ENCODE measurements around the gene PTPN5.

Gene PTPN5

DNA sequence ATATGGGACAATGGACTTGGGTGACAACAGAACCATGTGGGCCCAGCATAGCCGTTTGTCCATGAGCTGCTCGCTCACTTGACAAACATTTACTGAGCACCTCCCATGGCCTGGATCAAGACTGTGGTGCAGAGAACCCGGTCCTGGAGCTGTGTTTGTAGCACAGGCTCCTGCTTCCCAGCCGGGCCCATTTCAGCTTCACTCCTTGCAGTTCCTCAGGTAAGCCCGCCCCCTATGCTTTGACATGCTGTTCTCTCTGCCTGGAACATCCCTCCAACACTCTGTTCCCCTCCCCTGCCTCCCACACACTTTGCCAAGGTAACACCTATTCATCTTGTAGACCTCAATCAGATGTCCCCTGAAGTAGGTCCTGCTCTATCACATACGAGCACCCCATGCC is 46.3 kb downstream of the PTPN5 start:
- no peak for ATAC-seq
- TF ChIP-seq TSHZ2 (CRISPR knock-in tag; IDR thresholded peaks at IDR 0.05) (no peak), PPARA (CRISPR knock-in tag; IDR thresholded peaks at IDR 0.05; ENCODE audit: borderline replicate concordance) (no peak), GLIS3 (CRISPR knock-in tag; IDR thresholded peaks at IDR 0.05) (no peak), ZC3H10 (CRISPR knock-in tag; IDR thresholded peaks at IDR 0.05) (no peak), POU6F1 (CRISPR knock-in tag; IDR thresholded peaks at IDR 0.05; ENCODE audit: borderline replicate concordance, low read depth) (no peak), OSR1 (CRISPR knock-in tag; IDR thresholded peaks at IDR 0.05) (no peak), SNAI2 (CRISPR knock-in tag; IDR thresholded peaks at IDR 0.05) (no peak), ZFP30 (CRISPR knock-in tag; IDR thresholded peaks at IDR 0.05) (no peak)

- TF ChIP-seq PPARA (CRISPR knock-in tag; IDR thresholded peaks at IDR 0.05; ENCODE audit: borderline replicate concordance) (no peak), ESRRG (CRISPR knock-in tag; IDR thresholded peaks at IDR 0.05) (no peak), TSHZ2 (CRISPR knock-in tag; IDR thresholded peaks at IDR 0.05) (no peak), ZNF8 (CRISPR knock-in tag; IDR thresholded peaks at IDR 0.05) (no peak), POU6F1 (CRISPR knock-in tag; IDR thresholded peaks at IDR 0.05; ENCODE audit: borderline replicate concordance, low read depth) (no peak), ISL1 (CRISPR knock-in tag; IDR thresholded peaks at IDR 0.05) (no peak)
- ATAC-seq: no peak
Measured at GRCh38 chr11:18743900-18744514, 47.6 kb downstream of the PTPN5 start.

DNA sequence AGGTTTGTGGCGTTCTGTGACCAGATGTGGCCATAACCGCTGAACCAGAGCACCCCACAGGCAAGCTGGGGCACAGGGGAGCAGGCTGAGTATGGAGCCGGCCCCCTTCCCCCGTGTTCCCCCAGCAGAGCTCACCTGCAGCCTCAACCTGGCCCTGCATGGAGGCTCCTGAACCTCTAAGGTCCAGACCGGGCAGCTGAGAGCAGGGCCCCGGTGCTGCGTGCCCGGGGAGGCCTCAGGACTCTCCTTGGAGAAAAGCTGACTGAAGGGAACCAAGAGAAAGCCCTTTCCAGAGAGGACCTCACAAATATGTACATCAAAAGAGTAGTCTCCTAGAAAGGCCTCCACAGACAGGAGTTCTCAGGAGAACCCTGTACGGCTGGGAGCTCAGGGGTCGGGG is 48.2 kb downstream of the PTPN5 start:
- TF ChIP-seq TSHZ2 (CRISPR knock-in tag; IDR thresholded peaks at IDR 0.05) (no peak), PATZ1 (CRISPR knock-in tag; IDR thresholded peaks at IDR 0.05; ENCODE audit: borderline replicate concordance) (no peak), ZNF565 (CRISPR knock-in tag; conservative IDR thresholded peaks at IDR 0.05; ENCODE audit: low read depth) (no peak), ZFP3 (CRISPR knock-in tag; IDR thresholded peaks at IDR 0.05) (no peak)
- TF ChIP-seq, protein P1, sequence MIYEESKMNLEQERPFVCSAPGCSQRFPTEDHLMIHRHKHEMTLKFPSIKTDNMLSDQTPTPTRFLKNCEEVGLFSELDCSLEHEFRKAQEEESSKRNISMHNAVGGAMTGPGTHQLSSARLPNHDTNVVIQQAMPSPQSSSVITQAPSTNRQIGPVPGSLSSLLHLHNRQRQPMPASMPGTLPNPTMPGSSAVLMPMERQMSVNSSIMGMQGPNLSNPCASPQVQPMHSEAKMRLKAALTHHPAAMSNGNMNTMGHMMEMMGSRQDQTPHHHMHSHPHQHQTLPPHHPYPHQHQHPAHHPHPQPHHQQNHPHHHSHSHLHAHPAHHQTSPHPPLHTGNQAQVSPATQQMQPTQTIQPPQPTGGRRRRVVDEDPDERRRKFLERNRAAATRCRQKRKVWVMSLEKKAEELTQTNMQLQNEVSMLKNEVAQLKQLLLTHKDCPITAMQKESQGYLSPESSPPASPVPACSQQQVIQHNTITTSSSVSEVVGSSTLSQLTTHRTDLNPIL (CRISPR knock-in tag; IDR thresholded peaks at IDR 0.05; ENCODE audit: low read depth): no peak
- TF ChIP-seq, protein P2, sequence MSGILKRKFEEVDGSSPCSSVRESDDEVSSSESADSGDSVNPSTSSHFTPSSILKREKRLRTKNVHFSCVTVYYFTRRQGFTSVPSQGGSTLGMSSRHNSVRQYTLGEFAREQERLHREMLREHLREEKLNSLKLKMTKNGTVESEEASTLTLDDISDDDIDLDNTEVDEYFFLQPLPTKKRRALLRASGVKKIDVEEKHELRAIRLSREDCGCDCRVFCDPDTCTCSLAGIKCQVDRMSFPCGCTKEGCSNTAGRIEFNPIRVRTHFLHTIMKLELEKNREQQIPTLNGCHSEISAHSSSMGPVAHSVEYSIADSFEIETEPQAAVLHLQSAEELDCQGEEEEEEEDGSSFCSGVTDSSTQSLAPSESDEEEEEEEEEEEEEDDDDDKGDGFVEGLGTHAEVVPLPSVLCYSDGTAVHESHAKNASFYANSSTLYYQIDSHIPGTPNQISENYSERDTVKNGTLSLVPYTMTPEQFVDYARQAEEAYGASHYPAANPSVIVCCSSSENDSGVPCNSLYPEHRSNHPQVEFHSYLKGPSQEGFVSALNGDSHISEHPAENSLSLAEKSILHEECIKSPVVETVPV (CRISPR knock-in tag; IDR thresholded peaks at IDR 0.05): no peak
- ATAC-seq: no peak

Data from SK-N-SH treated with all-trans-retinoic acid at 6 μM for 48 hours (cell line).